Pancreas (tissue), 10 donors: Measurements from ENCODE around the gene ATOH7. TPM values are rescaled to one million over a fixed set of nuclear protein-coding genes. Genes with fewer than 3 reads are reported as not detected.

Experiments
- ATAC-seq, 4 donors: fragments of 200-7000 bp; cut with Tn5 transposase; one replicate each; pipeline versions ENCODE4 v1.8.0 to v1.9.1; 2020; ENCODE audit warnings: mild to moderate bottlenecking in 4 of 4, moderate library complexity in 4 of 4
- DNase-seq, 6 donors: peaks; one replicate each; pipeline ENCODE4 v3.0.0-alpha.2; 2020
- FAIRE-seq: peaks from 2 replicates; lab custom pipeline; 2012; peaks lifted over from hg19 to GRCh38; lab: Jason Lieb, UNC
- H3K27ac ChIP-seq, 4 donors: fragments of 200-600 bp; sonication (generic); 1 replicate in 3 of 4; 2 replicates in 1 of 4; pipeline versions ENCODE4 v1.5.0 to v1.8.0; 2020
- H3K27me3 ChIP-seq, 4 donors: fragments of 200-600 bp; one replicate each; pipeline ENCODE4 v1.8.0; 2021
- H3K36me3 ChIP-seq, 3 donors: fragments of 200-600 bp; sonication (generic) in 1 of 3; one replicate each; pipeline versions ENCODE4 v1.5.0 to v1.8.0; 2020 to 2021
- H3K4me1 ChIP-seq, 3 donors: fragments of 200-600 bp; one replicate each; pipeline ENCODE4 v1.8.0; 2021
- H3K4me3 ChIP-seq, 4 donors: fragments of 200-600 bp; sonication (generic) in 2 of 4; one replicate each; pipeline versions ENCODE4 v1.5.0 to v1.8.0; 2020 to 2021
- H3K9me3 ChIP-seq, 4 donors: fragments of 200-600 bp; one replicate each; pipeline ENCODE4 v1.8.0; 2021
- WGBS, 2 donors: extraction: QIAGEN DNeasy Blood & Tissue Kit; methylation state at CpG; one replicate each; pipeline ENCODE4 v1.1.7; 2013; 5-methylcytosine and 5-hydroxymethylcytosine counted together
- intact Hi-C, 3 donors: fragments of 100-400 bp; cut with DNase I; formaldehyde crosslinking; loops; one replicate each; pipeline versions ENCODE4 v1.11.1 to v1.14.2; 2022
- polyA plus RNA-seq, 2 donors: library from polyadenylated mRNA; stranded (reverse); fragments of 200-250 nt; gene quantifications; one replicate each; pipeline ENCODE4 v1.2.3, GENCODE V29; 2013
- total RNA-seq, 6 donors: library from RNA; stranded (reverse); fragmentation: NEBNext Ultra II Directional in 4 of 6; extraction: Animal tissue kit (Norgen Biotek cat#: 25700) in 4 of 6; gene quantifications; one replicate each; pipeline versions ENCODE4 v1.2.1 to v1.2.4, GENCODE V29; 2021 to 2023
- TF ChIP-seq, protein P1 (sequence below), 4 donors: fragments of 200-600 bp; sonication (generic) in 3 of 4; IDR thresholded peaks; one replicate each; pipeline versions ENCODE4 v1.5.0 to v1.8.0; 2021; ENCODE audit warnings: antibody characterized with exemption in 4 of 4
- donor health status: healthy with polysubstance abuse.
- donor health status: DM: no; HTN: no; CAD: no; lungs with moderate emphysema.
- donor health status: DM: no; HTN: no; CAD: no.
- donor health status: control.
- donor health status: control.
- donor health status: Bipolar disorder and iron deficiency.
- donor health status: DM: yes; HTN: yes; CAD: no.
- donor health status: DM: no; HTN: no; CAD: no.
- donor health status: DM: no; HTN: no; CAD: no.
- donor health status: DM: yes; HTN: yes; CAD: no.

ATOH7 gene
- total and polyA plus RNA-seq, 8 donors, result 0.11 to 0.38 (median 0.19) TPM; not detected in 3

DNA sequence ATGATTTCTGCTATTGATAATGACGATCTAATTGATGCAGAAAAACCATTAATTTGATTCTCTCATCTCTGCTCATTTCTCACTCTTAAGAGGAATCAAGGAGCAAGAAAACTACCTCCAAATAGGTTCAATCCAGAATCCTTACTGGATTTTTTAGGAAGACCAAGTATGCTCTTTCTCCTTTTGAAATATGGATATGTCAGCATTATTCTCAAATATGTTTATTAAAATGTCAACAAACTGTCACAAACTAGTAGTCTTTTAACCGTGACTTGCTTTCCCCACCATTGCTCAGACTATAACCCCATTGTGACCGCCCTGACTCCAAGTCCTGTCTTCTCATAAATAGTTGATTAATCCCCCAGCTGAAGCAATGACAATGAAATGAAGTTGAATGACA, 1.1 kb upstream of the ATOH7 start:
- H3K36me3 ChIP-seq, result no peaks in the 10 kb centered on the region
- intact Hi-C loops, result loop anchor here in 1 of 3 donors (10.0 kb wide), 1 partner anchor 62 kb away; no protein-coding TSS in a partner anchor
- peaks cover 0 to 3% (median 0%) of the 10 kb centered on the region in 3 donors for H3K4me1 ChIP-seq
- no peaks in the 10 kb centered on the region for H3K27me3 ChIP-seq
- no peak overlapping the region for H3K4me3 ChIP-seq
- TF ChIP-seq, protein P1, sequence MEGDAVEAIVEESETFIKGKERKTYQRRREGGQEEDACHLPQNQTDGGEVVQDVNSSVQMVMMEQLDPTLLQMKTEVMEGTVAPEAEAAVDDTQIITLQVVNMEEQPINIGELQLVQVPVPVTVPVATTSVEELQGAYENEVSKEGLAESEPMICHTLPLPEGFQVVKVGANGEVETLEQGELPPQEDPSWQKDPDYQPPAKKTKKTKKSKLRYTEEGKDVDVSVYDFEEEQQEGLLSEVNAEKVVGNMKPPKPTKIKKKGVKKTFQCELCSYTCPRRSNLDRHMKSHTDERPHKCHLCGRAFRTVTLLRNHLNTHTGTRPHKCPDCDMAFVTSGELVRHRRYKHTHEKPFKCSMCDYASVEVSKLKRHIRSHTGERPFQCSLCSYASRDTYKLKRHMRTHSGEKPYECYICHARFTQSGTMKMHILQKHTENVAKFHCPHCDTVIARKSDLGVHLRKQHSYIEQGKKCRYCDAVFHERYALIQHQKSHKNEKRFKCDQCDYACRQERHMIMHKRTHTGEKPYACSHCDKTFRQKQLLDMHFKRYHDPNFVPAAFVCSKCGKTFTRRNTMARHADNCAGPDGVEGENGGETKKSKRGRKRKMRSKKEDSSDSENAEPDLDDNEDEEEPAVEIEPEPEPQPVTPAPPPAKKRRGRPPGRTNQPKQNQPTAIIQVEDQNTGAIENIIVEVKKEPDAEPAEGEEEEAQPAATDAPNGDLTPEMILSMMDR (IDR thresholded peaks at IDR 0.05), result no peak
- no peak overlapping the region for H3K27ac ChIP-seq
- DNase-seq (no peak), ATAC-seq (no peak), FAIRE-seq (no peak)
- WGBS, 2 donors, result 78 to 87% methylated on average over 3 of the region's 3 CpGs
- H3K9me3 ChIP-seq, result no peaks in the 10 kb centered on the region

DNA sequence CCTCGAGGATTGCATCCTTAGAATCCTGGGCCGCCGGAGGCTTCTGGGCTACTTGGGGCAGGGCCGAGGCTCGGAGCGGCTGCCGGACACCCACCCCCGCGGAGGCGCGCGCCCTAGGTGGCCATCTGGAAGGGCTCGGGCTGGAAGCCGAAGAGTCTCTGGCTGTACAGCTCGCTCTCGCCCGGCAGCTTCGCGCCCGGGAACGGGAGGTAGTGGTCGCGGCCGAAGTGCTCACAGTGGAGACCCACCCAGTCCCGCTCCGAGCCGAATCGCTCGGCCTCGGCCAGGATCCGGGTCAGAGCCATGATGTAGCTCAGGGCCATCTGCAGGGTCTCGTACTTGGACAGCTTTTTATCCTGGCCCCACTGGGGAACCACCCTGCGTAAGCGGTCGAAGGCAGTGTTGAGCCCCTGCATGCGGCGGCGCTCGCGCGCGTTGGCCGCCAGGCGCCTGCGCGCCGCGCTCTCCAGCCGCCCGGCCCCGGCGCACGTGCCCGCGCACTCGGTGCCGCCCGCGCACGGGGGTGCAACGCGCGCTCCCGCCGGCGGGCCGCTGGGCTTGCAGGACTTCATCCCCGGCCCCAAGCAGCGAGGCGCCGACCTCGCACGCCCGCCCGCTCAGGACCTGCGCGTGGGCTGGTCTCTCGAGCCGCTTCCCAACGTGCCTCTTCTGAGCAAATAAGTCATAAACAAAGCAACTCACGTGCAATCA, 652 bp downstream of the ATOH7 start:
- Histone ChIP-seq H3K9me3 (no peaks in the 10 kb centered on the region), H3K27me3 (no peaks in the 10 kb centered on the region), H3K27ac (peak overlapping the region; percentile 43 to 74 (median 58)), H3K4me3 (peak overlapping the region; percentile 46 to 66 (median 50)), H3K36me3 (no peaks in the 10 kb centered on the region), H3K4me1 (peaks cover 0 to 3% (median 0%) of the 10 kb centered on the region in 3 donors)
- intact Hi-C loops, result loop anchor here in 1 of 3 donors (10.0 kb wide), 1 partner anchor 64 kb away; no protein-coding TSS in a partner anchor
- ATAC-seq, result peak; percentile 97 to 99 (median 99)
- no peak for FAIRE-seq
- TF ChIP-seq, protein P1 (IDR thresholded peaks at IDR 0.05), result no peak
- peak; percentile 52 to 86 (median 66) for DNase-seq
- WGBS, 2 donors, result 0 to 1% methylated on average over 80 to 81 of the region's 81 CpGs

DNA sequence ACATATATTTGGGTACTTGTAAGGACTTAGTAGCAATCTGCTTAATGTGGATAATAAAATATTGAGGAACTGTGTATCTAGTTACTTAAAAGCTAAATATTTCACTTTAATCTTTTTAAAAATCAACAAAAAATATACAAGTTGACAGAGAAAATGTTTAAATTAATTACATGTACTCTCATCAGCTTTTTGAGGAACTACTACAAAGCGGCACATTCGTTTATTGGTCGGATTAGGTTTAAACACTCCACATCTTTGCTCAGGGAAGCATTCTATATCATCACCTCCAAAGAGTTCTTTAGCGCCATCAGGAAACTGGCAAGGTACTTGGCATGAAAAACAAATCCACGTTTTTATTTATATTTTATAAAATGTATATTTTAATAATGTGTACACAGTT, 1.6 kb downstream of the ATOH7 start:
- H3K27me3 ChIP-seq, result no peaks in the 10 kb centered on the region
- no peaks in the 10 kb centered on the region for H3K9me3 ChIP-seq
- H3K4me3 ChIP-seq, result peak overlapping the region in 1 of 4 donors; percentile 55
- H3K4me1 ChIP-seq, result peaks cover 0 to 3% (median 0%) of the 10 kb centered on the region in 3 donors
- no peaks in the 10 kb centered on the region for H3K36me3 ChIP-seq
- no peak overlapping the region for H3K27ac ChIP-seq
- ATAC-seq (no peak), FAIRE-seq (no peak), DNase-seq (no peak)
- TF ChIP-seq, protein P1 (IDR thresholded peaks at IDR 0.05), result no peak
- WGBS, 2 donors, result 74% methylated on average over 5 of the region's 5 CpGs
- intact Hi-C loops, result loop anchor here in 1 of 3 donors (10.0 kb wide), 1 partner anchor 65 kb away; no protein-coding TSS in a partner anchor

DNA sequence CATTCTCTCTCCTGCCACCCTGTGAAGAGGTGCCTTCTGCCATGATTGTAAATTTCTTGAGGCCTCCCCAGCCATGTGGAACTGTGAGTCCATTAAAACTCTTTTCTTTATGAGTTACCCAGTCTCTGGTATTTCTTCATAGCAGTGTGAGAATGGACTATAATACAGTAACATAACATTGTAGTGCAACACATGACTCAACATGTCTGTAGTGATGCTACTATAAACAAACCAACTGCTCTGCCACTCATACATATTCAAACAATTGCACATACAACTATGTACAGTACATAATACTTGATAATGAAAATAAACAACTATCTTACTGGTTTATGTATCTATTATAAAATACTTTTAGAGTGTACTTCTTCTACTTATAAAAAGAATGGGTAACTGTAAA, 7.1 kb downstream of the ATOH7 start:
- Histone ChIP-seq H3K9me3 (no peaks in the 10 kb centered on the region), H3K27me3 (no peaks in the 10 kb centered on the region), H3K36me3 (no peaks in the 10 kb centered on the region), H3K27ac (no peak overlapping the region), H3K4me3 (no peak overlapping the region), H3K4me1 (no peaks in the 10 kb centered on the region)
- intact Hi-C loops, result no loop called here
- no peak for FAIRE-seq
- no peak for DNase-seq
- ATAC-seq, result no peak
- TF ChIP-seq, protein P1 (IDR thresholded peaks at IDR 0.05), result no peak
